Activated CD8-positive, alpha-beta memory T cell treated with anti-CD3 and anti-CD28 coated beads for 1 hour (primary cell): Measurements from ENCODE around the gene TUBGCP5.

Experiments
- DNase-seq, 2 donors: peaks; one replicate each; pipeline ENCODE4 v3.0.0-alpha.2; 2020; ENCODE audit warnings: low read depth in 1 of 2; ENCODE audit errors: extremely low read depth in 1 of 2

Gene TUBGCP5

DNA sequence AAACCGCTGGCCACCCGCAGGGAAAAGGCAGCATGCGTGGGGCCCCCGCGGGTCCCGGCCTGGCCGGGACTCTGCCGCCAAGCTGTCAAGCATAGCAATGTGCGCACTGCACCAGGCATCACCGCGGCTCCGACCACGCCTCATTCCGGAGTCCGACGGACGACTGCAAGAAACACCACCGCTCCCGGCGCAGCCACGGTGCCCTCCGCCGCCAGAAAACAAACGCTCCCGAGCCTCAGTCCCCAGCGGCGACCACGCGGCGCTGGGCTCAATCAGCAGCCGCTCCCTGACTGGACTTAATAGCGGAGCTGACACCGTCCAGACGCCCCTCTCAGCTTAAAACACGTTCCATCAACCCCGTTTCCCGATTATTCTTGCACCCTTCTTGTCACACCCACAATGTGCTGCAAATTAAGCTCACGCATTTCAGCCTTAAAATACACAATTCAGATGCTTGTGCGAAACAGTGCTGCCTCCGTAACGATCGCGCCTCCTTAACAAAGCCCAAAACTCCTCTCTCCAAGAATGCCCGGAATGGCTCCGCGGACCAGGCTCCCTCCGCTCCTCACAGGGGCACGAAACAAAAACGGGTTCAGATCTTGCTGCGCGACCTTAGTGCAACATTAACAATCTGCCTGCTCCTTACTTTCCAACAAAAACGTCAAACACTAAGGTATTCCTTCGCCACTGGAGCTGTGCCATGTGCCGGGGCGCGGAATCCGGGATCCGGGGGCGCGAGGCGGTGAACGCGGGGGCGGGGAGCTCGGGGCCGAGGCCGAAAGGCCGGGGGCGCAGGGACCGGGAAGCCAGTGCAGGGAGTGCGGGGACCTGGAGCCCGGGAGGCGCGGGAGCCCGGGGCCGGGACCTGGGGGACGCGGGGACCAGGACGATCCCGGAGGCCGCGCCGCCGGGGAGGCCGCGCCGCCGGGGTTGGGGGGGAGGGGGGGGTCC is 59.9 kb downstream of the TUBGCP5 start:
- no peak for DNase-seq

DNA sequence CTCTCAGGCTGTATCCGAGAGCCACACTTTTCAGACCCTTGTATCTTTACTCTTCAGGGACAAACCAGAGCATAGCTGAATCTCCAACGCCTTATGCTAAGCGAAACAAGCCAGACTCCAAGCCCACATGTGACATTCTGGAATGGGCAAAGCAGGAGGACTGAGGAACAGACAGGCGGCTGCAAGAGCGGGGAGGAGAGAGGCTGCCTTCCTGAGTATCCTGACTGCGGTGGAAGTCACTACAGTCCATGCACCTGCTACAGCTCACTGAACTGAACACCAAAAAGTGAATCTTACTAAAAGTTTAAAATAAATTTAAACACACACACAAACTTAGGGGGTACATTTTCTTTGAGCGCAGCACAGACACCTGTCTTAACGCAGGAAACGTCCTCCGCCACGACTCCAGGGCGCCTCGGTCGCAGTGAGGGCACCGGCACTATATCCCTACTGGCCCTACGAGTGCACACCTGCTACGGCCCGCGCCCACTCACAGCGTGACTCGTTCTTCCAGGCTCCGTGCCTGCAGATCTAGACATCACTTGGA is 60.6 kb downstream of the TUBGCP5 start:
- DNase-seq: no peak

DNA sequence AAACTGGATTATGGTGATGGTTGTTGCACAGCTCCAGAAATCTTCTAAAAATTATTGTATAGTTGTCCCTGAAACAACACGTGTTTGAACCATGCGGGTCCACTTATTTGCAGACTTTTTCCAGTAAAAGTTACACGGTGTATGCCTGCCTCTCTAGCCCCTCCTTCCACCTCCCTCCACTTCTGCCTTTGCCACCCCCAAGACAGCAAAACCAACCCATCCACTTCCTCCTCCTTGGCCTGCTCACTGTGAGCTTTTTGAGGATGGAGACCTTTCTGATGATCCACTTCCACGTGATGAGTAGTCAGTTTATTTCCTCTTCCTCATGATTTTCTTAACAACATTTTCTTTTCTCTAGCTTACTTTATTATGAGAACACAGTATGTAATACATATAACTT is 64.6 kb downstream of the TUBGCP5 start:
- no peak for DNase-seq

DNA sequence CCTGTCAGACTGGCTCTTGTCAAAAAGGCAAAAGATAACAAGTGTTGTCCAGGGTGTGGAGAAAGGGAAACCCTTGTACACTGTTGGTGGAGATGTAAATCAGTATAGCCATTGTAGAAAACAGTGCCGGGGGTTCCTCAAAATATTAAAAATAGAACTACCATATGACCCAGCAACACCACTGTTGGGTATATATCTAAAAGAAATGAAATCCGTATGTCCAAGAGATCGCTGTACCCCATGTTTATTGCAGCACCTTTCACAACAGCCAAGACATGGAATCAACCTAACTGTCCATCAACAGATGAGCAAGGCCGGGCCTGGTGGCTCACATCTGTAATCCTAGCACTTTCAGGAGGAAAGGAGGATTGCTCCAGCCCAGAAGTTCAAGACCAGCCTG is 65.4 kb downstream of the TUBGCP5 start:
- DNase-seq: no peak

DNA sequence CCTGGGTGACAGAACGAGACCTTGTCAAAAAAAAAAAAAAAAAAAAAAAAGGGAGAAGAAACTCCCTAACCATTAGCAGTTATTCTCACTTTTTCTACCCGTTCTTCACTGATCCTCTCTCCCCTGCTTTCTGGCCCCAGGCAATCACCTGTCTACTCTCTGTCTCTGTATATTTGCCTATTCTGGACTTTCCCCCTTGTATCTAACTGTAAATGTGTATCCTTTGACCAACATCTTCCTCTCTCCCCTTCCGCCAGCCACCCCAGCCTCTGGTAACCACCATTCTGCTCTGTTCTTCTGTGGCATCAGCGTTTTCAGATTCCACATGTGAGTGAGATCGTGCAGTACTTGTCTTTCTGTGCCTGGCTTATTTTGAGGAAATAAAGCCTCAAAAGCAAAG is 66.1 kb downstream of the TUBGCP5 start:
- no peak for DNase-seq

DNA sequence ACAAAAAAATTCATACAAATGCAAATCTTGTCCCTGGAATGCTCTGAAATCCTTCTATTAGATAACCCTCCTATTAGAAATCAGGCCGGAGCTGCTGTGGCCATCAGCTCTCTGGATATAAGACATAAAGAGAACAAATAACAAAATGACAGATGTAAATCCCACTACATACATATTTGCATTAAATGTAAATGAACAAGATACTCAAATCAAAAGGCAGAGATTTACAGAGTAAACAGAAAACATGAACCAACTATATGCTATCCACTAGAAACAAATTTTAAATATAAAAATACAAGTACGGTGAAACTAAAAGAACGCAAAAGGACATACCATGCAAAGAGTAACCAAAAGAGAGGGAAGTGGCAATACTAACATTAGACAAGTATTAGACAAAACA is 69.9 kb downstream of the TUBGCP5 start:
- no peak for DNase-seq

DNA sequence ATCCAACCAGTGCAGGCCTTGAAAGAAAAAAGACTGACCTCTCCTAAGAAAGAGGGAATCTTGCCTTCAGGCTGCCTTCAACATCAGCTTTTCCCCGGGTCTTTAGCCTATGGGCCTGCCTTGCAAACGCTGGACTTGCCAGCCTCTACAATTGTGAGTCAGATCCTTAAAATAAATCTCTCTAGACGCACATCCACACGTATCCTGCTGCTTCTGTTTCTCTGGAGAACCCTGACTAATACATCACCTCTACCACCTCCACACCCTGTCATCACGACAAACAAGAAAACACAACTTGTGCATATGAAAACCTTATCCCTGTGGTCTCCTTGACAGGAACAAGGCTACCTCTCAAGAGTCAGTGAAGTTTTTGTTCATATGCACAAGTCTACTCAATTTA is 71.0 kb downstream of the TUBGCP5 start:
- no peak for DNase-seq

DNA sequence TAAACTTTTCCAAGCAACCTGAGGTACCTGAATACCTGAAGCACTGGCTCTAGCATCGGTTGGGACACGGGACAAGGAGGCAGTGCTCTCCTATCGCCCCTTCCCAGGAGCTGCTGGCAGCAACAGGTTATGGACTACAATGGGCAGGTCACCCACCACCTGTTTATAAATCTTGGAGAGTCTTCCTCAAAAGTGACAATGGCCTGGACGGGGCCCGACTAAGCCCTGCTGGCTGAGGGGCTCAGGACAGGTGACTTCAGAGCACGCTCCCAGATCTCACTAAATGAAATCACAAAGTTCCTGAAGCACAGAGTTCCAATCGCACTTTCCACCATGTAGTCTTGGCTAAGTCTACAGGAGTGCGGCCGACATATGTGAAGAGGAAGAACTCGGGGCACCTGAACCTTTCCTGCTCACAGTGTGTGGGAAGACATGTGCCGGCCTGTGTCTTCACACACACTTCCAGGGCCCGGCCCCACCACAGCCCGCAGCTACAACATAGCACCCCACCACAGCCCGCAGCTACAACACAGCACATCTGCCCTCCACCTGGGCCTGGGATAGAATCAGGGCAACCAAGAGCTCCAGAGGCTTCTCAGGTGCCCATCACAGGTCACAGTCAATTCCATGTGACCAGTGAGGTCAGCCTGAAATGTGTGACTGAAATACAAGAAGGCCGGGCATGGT is 72.1 kb downstream of the TUBGCP5 start:
- DNase-seq: no peak

DNA sequence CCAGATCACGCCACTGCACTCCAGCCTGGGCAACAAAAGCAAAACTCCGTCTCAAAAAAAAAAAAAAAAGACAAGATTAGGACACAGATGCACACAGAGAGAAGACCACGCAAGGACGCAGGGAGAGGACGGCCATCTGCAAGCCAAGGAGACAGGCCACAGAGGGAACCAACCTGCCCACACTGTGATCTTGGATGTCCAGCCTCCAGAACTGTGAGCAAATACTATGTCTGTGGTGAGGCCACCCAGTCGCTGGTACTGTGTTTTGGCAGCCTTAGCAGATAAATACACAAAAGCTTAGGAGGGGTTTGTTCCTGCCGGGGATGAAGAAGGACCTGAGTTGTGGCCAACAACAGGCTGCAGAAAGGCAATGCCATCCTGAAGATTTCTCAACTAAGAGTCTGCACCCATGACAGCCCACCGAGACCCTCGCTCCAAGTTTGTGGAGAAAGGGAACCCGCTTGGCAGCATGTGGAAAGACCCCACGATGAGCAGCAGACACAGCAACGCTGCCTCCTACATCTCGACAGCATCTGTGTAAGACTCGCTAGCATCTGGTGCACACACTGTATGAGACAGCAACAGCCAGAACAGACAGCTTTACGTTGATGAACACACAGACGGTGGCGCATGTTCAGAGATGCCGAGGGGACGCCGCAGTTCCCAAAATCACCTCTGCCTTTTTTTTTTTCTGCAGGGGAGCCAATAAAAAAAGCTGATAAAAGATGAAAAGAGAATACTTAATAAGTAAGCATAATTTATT is 72.9 kb downstream of the TUBGCP5 start:
- no peak for DNase-seq

DNA sequence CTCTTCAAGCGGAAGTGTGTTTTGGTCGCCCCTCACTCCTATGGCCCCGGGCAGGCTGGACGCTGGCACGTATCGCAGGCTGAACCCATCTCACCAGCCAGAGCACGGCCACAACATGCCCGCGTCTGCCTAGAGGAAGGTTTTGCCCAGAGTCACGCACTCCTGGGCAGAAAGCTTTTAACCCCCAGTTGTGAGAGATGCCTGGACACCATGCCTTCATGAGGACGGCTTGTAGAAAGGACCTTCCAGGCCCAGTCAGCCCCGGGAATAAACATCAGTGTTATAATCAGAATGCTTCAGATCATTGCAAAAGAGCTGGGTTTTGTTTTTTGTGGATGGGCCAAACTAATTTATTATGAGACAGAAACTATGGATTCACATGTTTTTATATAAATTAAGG is 75.7 kb downstream of the TUBGCP5 start:
- no peak for DNase-seq

DNA sequence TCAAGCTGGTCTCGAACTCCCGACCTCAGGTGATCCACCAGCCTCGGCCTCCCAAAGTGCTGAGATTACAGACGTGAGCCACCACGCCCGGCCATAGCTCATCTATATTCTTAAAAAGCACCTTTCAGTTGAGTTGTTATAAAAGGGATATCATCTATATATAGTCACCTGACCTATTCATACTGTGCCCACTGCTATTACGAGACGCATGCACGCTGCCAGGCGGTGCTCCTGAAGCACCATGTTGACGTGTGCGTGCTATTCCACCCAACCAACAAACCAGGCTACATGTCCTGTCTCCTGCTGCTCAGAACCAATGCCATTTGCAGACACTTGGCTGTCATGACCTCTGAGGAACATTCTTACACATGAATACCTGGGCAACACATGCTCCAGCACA is 76.8 kb downstream of the TUBGCP5 start:
- no peak for DNase-seq

DNA sequence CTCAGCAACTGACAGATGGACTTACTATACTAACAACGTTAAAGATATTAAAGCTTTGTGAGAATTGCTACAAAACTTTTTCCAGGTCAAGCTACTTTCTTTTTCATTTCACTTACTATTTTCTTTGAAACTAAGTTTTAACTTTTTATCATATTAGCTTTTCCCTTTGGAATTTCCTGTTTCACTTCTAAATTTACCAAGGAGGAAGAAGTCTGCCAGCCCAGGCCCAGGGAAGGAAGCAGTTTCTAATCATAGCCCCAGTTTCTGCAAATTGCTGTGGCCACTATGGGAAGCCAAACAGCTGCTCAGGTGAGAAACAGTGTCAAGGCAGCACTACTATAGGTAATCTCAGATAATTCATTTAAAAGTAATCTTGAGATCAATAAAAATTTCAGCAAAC is 77.6 kb downstream of the TUBGCP5 start:
- DNase-seq: no peak

DNA sequence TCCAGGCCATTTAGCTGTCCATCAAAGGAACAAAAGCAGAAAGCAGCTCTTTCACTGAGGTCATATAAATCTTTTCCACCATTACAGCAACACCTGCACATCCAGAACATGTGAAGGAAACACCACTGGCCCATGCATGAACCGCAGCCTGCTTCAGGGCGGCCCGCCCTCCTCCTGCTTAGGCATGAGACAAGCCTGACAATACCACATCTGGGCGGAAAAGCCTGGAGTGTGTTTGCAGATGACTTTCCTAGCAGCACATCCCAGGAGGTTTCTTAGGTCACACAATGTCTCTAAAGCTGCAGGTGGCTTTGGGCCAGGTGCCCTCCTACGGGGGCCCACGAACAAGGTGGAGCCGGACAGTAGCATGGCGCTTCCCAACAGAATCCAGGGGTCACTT is 78.8 kb downstream of the TUBGCP5 start:
- DNase-seq: no peak

DNA sequence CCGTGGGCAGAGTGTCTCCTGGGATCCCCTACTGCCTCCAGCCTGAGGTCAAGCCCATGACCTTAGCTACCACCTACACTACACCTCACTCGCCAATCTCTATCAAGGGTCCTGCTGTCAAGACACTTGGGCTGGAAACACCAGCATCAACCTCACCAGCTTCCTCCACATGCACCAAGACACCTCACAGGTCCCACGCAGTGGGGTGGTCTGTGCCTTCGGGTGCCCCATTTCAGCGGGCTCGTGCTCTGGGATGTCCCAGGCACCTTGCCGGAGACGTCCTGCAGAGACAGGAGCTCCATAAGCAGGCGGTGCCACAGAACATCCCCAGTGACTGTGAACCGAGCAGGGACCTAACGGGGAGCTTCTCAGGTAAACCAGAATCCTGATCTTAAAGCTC is 79.2 kb downstream of the TUBGCP5 start:
- DNase-seq: no peak

DNA sequence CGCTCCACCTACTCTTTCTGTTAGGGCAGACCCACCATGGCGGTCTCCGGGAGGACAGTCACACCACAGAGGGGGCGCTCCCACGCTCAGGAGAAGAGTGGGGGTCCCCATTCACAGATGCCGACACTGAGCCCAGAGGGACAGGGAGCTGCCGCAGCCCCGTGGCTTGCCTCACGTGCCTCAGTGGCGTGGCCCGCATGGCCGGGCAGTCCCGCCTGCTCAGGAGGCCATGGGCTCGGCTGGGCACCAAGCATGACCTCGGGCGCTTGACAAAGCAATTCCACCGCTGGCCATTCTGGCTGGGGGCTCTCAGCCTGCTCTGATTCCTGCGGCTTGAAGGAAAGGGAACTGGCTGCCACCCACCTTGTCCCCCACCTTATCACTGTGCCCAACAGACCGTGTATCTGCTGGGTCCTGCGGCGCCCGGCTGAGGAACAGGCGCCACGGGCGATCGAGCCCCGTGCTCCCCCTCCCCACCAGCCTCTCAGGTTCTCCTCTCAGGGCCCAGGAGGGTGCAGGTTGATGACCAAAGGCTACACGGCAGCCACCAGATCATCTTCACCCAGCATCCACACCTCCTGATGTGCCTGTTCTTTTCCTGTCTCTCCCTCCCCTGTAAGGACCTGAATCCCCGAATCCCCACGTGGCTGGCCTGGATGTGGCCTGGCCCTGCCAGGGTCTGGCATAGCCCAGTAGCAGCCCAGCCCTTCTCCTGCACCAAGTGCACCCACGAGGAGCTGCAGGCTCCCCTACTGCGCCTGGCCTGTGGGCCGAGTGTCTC is 79.9 kb downstream of the TUBGCP5 start:
- DNase-seq: no peak

DNA sequence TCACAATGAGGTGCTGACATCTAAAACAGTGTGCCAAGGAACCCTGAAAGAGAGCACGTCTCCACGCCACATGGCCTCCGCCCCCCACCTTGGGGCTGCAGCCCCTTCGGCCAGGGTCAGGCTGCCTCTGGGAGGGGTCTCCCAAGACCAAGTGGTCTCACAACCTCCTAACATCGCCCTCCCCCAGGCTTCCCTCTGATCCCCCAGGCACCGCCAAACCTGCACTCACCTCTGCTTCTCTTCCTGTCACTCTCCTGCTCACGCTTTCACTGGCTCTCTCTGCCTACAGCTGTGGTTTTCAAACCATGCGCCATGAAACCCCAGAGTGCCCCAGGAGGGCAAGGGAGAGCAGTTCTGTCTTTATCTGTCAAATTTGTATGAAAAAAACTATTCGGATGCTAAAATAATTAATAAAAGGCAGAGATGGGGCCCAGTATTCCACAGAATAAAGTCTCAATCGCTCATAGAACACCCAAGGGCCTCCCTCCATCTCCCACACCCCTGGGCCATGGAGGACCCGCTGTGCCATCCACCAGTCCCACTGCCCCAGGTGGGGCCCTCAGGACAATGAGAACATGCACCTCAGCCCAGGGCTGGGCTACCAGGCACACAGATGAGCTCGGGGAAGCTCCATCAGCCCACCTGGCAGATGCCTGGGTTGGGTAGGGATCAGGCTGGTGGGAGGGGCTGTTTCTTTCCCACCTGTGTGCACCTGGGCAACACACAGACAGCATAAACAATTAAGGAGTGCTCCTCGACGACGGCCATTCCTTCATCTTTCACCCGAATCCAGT is 80.7 kb downstream of the TUBGCP5 start:
- DNase-seq: no peak

DNA sequence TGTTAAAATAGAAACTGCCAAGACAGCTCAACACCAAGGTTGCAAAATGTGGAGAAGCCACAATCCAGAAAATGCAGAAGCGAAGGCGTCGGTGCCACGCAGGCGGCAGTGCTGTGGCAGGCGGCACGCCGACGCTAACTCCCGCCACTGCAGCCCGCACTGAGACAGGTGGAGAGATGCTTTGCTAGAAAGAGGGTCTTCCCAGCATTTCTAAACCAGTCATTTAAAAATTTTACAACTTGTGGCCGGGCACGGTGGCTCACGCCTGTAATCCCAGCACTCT is 82.5 kb downstream of the TUBGCP5 start:
- no peak for DNase-seq

DNA sequence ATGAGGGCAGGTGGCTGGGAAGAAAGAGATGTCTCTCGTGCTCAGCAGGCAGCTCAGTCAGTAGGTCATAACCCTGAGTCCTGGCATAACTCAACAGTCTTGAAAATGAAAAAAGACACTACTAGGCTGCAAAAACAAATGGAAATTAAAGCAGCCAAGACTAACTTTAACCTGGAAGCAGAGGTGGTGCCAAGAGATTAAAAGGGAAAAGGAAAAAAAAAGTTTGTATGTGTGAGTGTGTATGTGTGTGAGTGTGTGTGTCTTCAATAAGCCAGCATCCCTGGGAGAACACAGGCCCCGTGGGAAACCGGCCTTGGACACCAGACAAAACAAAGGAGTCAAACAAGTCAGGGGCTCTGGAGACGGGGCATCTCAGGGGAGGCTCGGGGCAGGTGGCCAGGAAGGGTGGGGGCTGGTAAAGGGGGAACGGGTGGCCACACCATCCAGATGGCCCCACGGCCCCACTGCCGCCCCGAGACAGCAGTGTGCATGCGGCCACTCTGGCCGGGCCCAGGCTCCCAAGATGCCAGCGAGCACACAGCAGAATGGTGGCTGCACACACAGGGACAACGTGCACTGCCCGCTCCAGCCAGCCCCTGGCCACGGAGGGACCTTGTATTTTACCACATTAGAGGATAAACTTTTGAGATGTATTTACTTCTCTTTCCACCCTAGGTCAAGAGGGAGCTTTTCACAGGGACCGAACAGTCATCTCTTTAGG is 83.0 kb downstream of the TUBGCP5 start:
- no peak for DNase-seq

DNA sequence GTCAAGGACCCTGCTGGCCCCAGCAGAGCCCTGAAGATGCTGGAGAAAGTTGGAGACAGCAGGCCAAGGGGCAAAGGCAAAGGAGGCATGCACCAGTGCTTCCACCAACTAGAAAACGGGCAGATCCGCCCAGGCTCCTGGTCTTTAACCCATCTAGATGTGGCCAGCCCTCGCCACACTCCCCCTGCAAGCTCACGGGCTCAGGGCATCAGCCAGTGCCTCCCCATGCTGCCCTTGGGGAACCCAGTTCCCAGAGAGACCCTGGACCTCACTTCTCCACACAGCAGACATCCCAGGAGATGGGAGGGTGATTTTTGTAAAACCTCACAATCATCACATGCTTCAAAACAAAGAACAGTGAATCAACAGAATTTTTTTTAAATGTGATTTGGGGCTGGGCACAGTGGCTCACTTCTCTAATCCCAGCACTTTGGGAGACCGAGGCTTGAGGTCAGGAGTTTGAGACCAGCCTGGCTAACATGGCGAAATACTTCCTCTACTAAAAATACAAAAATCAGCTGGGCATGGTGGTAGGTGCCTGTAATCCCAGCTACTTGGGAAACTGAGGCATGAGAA is 83.7 kb downstream of the TUBGCP5 start:
- DNase-seq: no peak
